K562 (cell line): ENCODE measurements around the gene ARHGAP33. TPM values are rescaled to one million over a fixed set of nuclear protein-coding genes. Genes with fewer than 3 reads are reported as not detected.

ENCODE experiments used
- ATAC-seq: fragments of 200-7000 bp; cut with Tn5 transposase; 3 replicates; pipeline ENCODE4 v1.9.1; 2020; ENCODE audit warnings: moderate library complexity
- BruUV-seq: library from RNA; stranded (reverse); fragments of 400-500 nt; replicated peaks from 2 replicates; lab custom pipeline; 2021; lab: Mats Ljungman, UMichigan
- CTCF ChIA-PET: fragments of 300-600 bp; formaldehyde crosslinking; extraction: SDS; loops from one replicate; lab custom pipeline; 2021; ENCODE audit warnings: low intra/inter-chr PET ratio; lab: Yijun Ruan, JAX
- POLR2A ChIA-PET: fragments of 300-600, 350-650 bp; sonication (Branson Sonifier 250); formaldehyde crosslinking; extraction: SDS; loops from one replicate; lab custom pipeline; 2021; ENCODE audit warnings: antibody characterized with exemption, inconsistent platforms; lab: Yijun Ruan, JAX
- DNase-seq, 4 experiments: peaks; one replicate each; pipeline versions ENCODE4 v3.0.0 to v3.0.0-alpha.2; 2011 to 2018; ENCODE audit warnings: low spot score in 3 of 4, mixed read lengths in 3 of 4; ENCODE audit errors: extremely low read depth in 1 of 4
- FAIRE-seq: peaks from 2 replicates; lab custom pipeline; 2011; peaks lifted over from hg19 to GRCh38; lab: Jason Lieb, UNC
- H2AFZ ChIP-seq: 2 replicates; pipeline ENCODE4 v1.6.0; 2011; ENCODE audit warnings: low read depth, low read length, control low read depth, inconsistent platforms
- H3K27ac ChIP-seq: fragments of 200-600 bp; 3 replicates; pipeline ENCODE4 v1.8.0; 2011; ENCODE audit warnings: low read depth, mild to moderate bottlenecking, control low read depth, inconsistent platforms, low read length, moderate library complexity, mixed read lengths; ENCODE audit errors: extremely low read depth
- H3K27me3 ChIP-seq, 2 experiments: fragments of 300-600 bp in 1 of 2; 2 replicates in 1 of 2; 3 replicates in 1 of 2; pipeline versions ENCODE4 v1.6.0 to v1.8.0; 2011; ENCODE audit warnings: inconsistent platforms in 2 of 2, low read length in 2 of 2, mild to moderate bottlenecking in 1 of 2, mixed read lengths in 1 of 2, moderate library complexity in 1 of 2; ENCODE audit not compliant: control insufficient read depth in 2 of 2, insufficient read depth in 2 of 2
- H3K36me3 ChIP-seq: fragments of 300-600 bp; 3 replicates; pipeline ENCODE4 v1.8.0; 2011; ENCODE audit warnings: mild to moderate bottlenecking, low read length, inconsistent platforms; ENCODE audit not compliant: control insufficient read depth, insufficient read depth
- H3K4me1 ChIP-seq, 2 experiments: fragments of 200-600 bp in 1 of 2; replicated peaks in 1 of 2; 2 replicates in 1 of 2; 3 replicates in 1 of 2; pipeline versions ENCODE4 v1.5.1 to v1.8.0; 2011; ENCODE audit warnings: inconsistent platforms in 2 of 2, low read length in 2 of 2, mild to moderate bottlenecking in 1 of 2, mixed read lengths in 1 of 2, moderate library complexity in 1 of 2; ENCODE audit not compliant: control insufficient read depth in 2 of 2, insufficient read depth in 2 of 2
- H3K4me2 ChIP-seq: 2 replicates; pipeline ENCODE4 v1.6.1; 2011; ENCODE audit warnings: low read length, control low read depth, inconsistent platforms, mixed read lengths; ENCODE audit not compliant: insufficient read depth
- H3K4me3 ChIP-seq: fragments of 200-600 bp; sonication (generic), shearing (Covaris generic); 2 replicates; pipeline ENCODE4 v1.5.1; 2016; ENCODE audit warnings: control low read depth, inconsistent platforms
- H3K79me2 ChIP-seq: fragments of 200-600 bp; 3 replicates; pipeline ENCODE4 v1.8.0; 2011; ENCODE audit warnings: low read length, inconsistent platforms; ENCODE audit not compliant: control insufficient read depth, insufficient read depth
- H3K9ac ChIP-seq, 2 experiments: 2 replicates each; pipeline versions ENCODE4 v1.6.0 to v1.6.1; 2011; ENCODE audit warnings: low read depth in 2 of 2, low read length in 2 of 2, control low read depth in 1 of 2, inconsistent platforms in 1 of 2, mild to moderate bottlenecking in 1 of 2, mixed read lengths in 1 of 2; ENCODE audit not compliant: insufficient read depth in 1 of 2
- H3K9me1 ChIP-seq: one replicate; pipeline ENCODE4 v1.6.0; 2011; ENCODE audit warnings: inconsistent platforms, mild to moderate bottlenecking, low read length, moderate library complexity; ENCODE audit not compliant: control insufficient read depth, insufficient read depth
- H3K9me3 ChIP-seq: replicated peaks from 2 replicates; pipeline ENCODE4 v1.5.1; 2011; ENCODE audit warnings: low read depth, low read length, inconsistent platforms; ENCODE audit not compliant: control insufficient read depth, insufficient read depth
- H4K20me1 ChIP-seq: replicated peaks from 2 replicates; pipeline ENCODE4 v1.6.1; 2011; ENCODE audit warnings: low read length, inconsistent platforms, mixed read lengths; ENCODE audit not compliant: control insufficient read depth, insufficient read depth
- CHD2 ChIP-seq: IDR thresholded peaks from 2 replicates; pipeline ENCODE4 v1.6.1; 2011; ENCODE audit warnings: low read depth, low read length
- CREB3 ChIP-seq: fragments of 450-650 bp; conservative IDR thresholded peaks from 2 replicates; pipeline ENCODE4 v1.6.1; 2016; ENCODE audit warnings: missing genetic modification characterization, low read depth, mild to moderate bottlenecking, missing compliant biosample characterization, moderate library complexity
- FOXA3 ChIP-seq, 2 experiments: fragments of 450-650 bp in 1 of 2; sonication (generic) in 1 of 2; formaldehyde crosslinking; IDR thresholded peaks in 1 of 2; conservative IDR thresholded peaks in 1 of 2; 2 replicates each; pipeline versions ENCODE4 v1.4.0 to v1.8.0; 2020 to 2022; ENCODE audit warnings: mild to moderate bottlenecking in 2 of 2, missing genetic modification reagents in 1 of 2
- HMGN3 ChIP-seq: IDR thresholded peaks from 2 replicates; pipeline ENCODE4 v1.6.1; 2011; ENCODE audit warnings: borderline replicate concordance, low read depth, mild to moderate bottlenecking, mixed read lengths, low read length; ENCODE audit not compliant: insufficient read length; ENCODE audit errors: extremely low read depth
- MAX ChIP-seq: sonication (generic); formaldehyde crosslinking; IDR thresholded peaks from 2 replicates; pipeline ENCODE4 v1.9.0; 2022; ENCODE audit warnings: mild to moderate bottlenecking, missing genetic modification reagents
- MTA2 ChIP-seq: fragments of 450-650 bp; IDR thresholded peaks from 2 replicates; pipeline ENCODE4 v1.6.1; 2016; ENCODE audit warnings: low read depth
- SNIP1 ChIP-seq: fragments of 450-650 bp; IDR thresholded peaks from 2 replicates; pipeline ENCODE4 v1.7.1; 2017; ENCODE audit warnings: low read depth, mild to moderate bottlenecking
- SUPT5H ChIP-seq: fragments of 450-650 bp; IDR thresholded peaks from 2 replicates; pipeline ENCODE4 v1.6.1; 2016
- TFE3 ChIP-seq: fragments of 450-650 bp; formaldehyde crosslinking; IDR thresholded peaks from 2 replicates; pipeline ENCODE4 v1.4.0; 2020; ENCODE audit warnings: mild to moderate bottlenecking, mixed read lengths
- ZBTB7A ChIP-seq: IDR thresholded peaks from 2 replicates; pipeline ENCODE4 v1.6.1; 2011; ENCODE audit warnings: low read depth, mild to moderate bottlenecking, low read length, moderate library complexity, borderline replicate concordance; ENCODE audit not compliant: control insufficient read depth
- ZMIZ1 ChIP-seq, 2 experiments: fragments of 150-350 bp in 1 of 2; IDR thresholded peaks; 2 replicates each; pipeline ENCODE4 v1.6.1; 2012 to 2016; ENCODE audit warnings: low read depth in 2 of 2, low read length in 2 of 2, mild to moderate bottlenecking in 1 of 2, moderate library complexity in 1 of 2
- ZNF408 ChIP-seq: fragments of 250-450 bp; sonication (Bioruptor Pico); IDR thresholded peaks from 2 replicates; pipeline ENCODE4 v1.4.0; 2020; ENCODE audit warnings: low read depth, mild to moderate bottlenecking, moderate library complexity
- ZNF766 ChIP-seq: fragments of 200-800 bp; sonication (Bioruptor generic); conservative IDR thresholded peaks from 2 replicates; pipeline ENCODE4 v1.6.1; 2016; ENCODE audit warnings: missing genetic modification characterization, missing compliant biosample characterization
- WGBS: fragments of 100-300 bp; shearing (Covaris generic); methylation state at CpG from one replicate; pipeline ENCODE4 v1.1.6; 2016; ENCODE audit warnings: low coverage, mixed read lengths; ENCODE audit not compliant: insufficient coverage; ENCODE audit errors: missing lambda C conversion rate; 5-methylcytosine and 5-hydroxymethylcytosine counted together
- in situ Hi-C: fragments of 300-500 bp; cut with MboI; formaldehyde crosslinking; loops from 4 replicates; pipeline ENCODE4 v1.15.0; 2018; ENCODE audit warnings: inconsistent platforms, mixed read lengths
- intact Hi-C: fragments of 100-400 bp; cut with micrococcal nuclease; formaldehyde crosslinking; loops from 2 replicates; pipeline ENCODE4 v1.14.2; 2022
- polyA plus RNA-seq, 8 experiments: library from polyadenylated mRNA; depleted of rRNA in 4 of 8; stranded (reverse) in 5 of 8; unstranded in 3 of 8; fragments of >200 nt; fragmentation: Nextera tagmentation in 2 of 8; fragmentation: Illumina TruSeq in 1 of 8; extraction: Ambion mirVana in 2 of 8; extraction: Trizol in 1 of 8; gene quantifications; 2 replicates each; pipeline versions ENCODE4 v1.2.1 to v1.2.3, GENCODE V29; 2011 to 2014; ENCODE audit warnings: inconsistent platforms in 1 of 8, missing spikeins in 1 of 8
- total RNA-seq, 7 experiments: library from RNA; depleted of rRNA in 6 of 7; stranded (reverse); fragments of >200 nt in 6 of 7; fragmentation: Illumina TruSeq in 2 of 7; extraction: Trizol in 2 of 7; gene quantifications; 2 replicates each; pipeline versions ENCODE4 v1.2.1 to v1.2.3, GENCODE V29; 2011 to 2021; ENCODE audit warnings: low replicate concordance in 1 of 7

The ARHGAP33 gene
- total and polyA plus RNA-seq, 9 of the 15 experiments (the other 6 are each of a cell fraction or from before 2014, with no cell fraction given), result 0.06 to 26.6 (median 1.6) TPM; not detected in 1

GRCh38 chr19:35739275-35740107, 35.9 kb upstream of the ARHGAP33 start:
- 83% methylated on average over 27 of the region's 29 CpGs for WGBS
- Histone ChIP-seq H3K79me2 (no peaks in the 10 kb centered on the region; the same call in 2 of the 3 replicates), H3K4me3 (peak overlapping the region; percentile 65), H3K9me3 (no peaks in the 10 kb centered on the region), H3K4me2 (peak overlapping the region; percentile 82), H3K9ac (peak overlapping the region; percentile 53 to 92), H3K9me1 (no peaks in the 10 kb centered on the region), H4K20me1 (no peaks in the 10 kb centered on the region), H3K36me3 (peaks cover 66% of the 10 kb centered on the region; the same call in 2 of the 3 replicates), H3K27me3 (no peaks in the 10 kb centered on the region), H3K27ac (peak overlapping the region; percentile 66), H2AFZ (no peak overlapping the region), H3K4me1 (peaks cover 22 to 50% of the 10 kb centered on the region in 2 experiments; a peak in 4 of 5 replicates)
- intact Hi-C loops, result loop anchor here (10.0 kb wide), 1 partner anchor 95 kb away; the partner anchor contains the start of genes COX6B1 and ETV2
- FAIRE-seq (no peak), DNase-seq (no peak), ATAC-seq (no peak)
- ChIA-PET CTCF (no interaction called here), POLR2A (interaction anchor here (0.9 to 2.7 kb wide), 6 partner anchors 8 to 35 kb away, joined by 3 to 19 read pairs (median 4); partner anchors contain the start of genes PROSER3 and ZBTB32)
- in situ Hi-C loops, result no loop called here
- no TSS peak for BruUV-seq
- TF ChIP-seq MAX (CRISPR knock-in tag) (no peak), ZMIZ1 (IDR thresholded peaks at IDR 0.05; ENCODE audit: low read depth in 2 of 2, low read length in 2 of 2) (no peak), SNIP1 (no peak), ZNF408 (CRISPR knock-in tag) (no peak), ZBTB7A (0 out of 2 replicates have a peak, but pooled peaks have one; percentile 1), TFE3 (CRISPR knock-in tag) (no peak), HMGN3 (peak; percentile 40), CREB3 (tag) (no peak), ZNF766 (CRISPR knock-in tag) (no peak), CHD2 (0 out of 2 replicates have a peak, but pooled peaks have one; percentile 3), MTA2 (no peak), SUPT5H (0 out of 2 replicates have a peak, but pooled peaks have one; percentile 37), FOXA3 (CRISPR knock-in tag; conservative IDR thresholded peaks at IDR 0.05 in 1 of 2, IDR thresholded peaks at IDR 0.05 in 1 of 2) (0 out of 4 replicates have a peak, but pooled peaks of 1 of the 2 experiments have one; percentile 42)
